Measurements from ENCODE around the gene IGSF9.

Gene IGSF9

GRCh38 chr1:159945483-159946241 is at the start of gene IGSF9:
TSS of gene IGSF9 (minus strand) at chr1:159945613. CDS start at chr1:159943454, 2,159 bp downstream.
- peak; percentile 70 for DNase-seq

GRCh38 chr1:159994896-159995295 is 49.5 kb upstream of the IGSF9 start:
- no peak for DNase-seq

- DNase-seq: no peak
These were observed 48.5 kb upstream of the IGSF9 start for GRCh38 chr1:159993911-159994310.

- peak; percentile 11 for DNase-seq
These were observed 46.7 kb upstream of the IGSF9 start for GRCh38 chr1:159992161-159992560.

- no peak for DNase-seq
These were observed 46.1 kb upstream of the IGSF9 start for GRCh38 chr1:159991513-159991912.

- no peak for DNase-seq
These were observed 44.6 kb upstream of the IGSF9 start for GRCh38 chr1:159990005-159990404.

- no peak for DNase-seq
These were observed 44.2 kb upstream of the IGSF9 start for GRCh38 chr1:159989581-159989980.

GRCh38 chr1:159988006-159988405 is 42.6 kb upstream of the IGSF9 start:
- DNase-seq: no peak

GRCh38 chr1:159987186-159987585 is 41.8 kb upstream of the IGSF9 start:
- DNase-seq: no peak

- DNase-seq: no peak
These were observed 41.1 kb upstream of the IGSF9 start for GRCh38 chr1:159986531-159986930.

GRCh38 chr1:159986093-159986492 is 40.7 kb upstream of the IGSF9 start:
- no peak for DNase-seq

- DNase-seq: no peak
These were observed 40.1 kb upstream of the IGSF9 start for GRCh38 chr1:159985473-159985872.

GRCh38 chr1:159983681-159984080 is 38.3 kb upstream of the IGSF9 start:
- no peak for DNase-seq

GRCh38 chr1:159982280-159982679 is 36.9 kb upstream of the IGSF9 start:
- no peak for DNase-seq

- DNase-seq: no peak
These were observed 36.1 kb upstream of the IGSF9 start for GRCh38 chr1:159981351-159982055.

GRCh38 chr1:159980786-159981185 is 35.4 kb upstream of the IGSF9 start:
- DNase-seq: no peak

GRCh38 chr1:159980076-159980475 is 34.7 kb upstream of the IGSF9 start:
- DNase-seq: no peak

- no peak for DNase-seq
These were observed 33.8 kb upstream of the IGSF9 start for GRCh38 chr1:159979257-159979656.

GRCh38 chr1:159978107-159978398 is 32.6 kb upstream of the IGSF9 start:
- no peak for DNase-seq

GRCh38 chr1:159977364-159978106 is 32.1 kb upstream of the IGSF9 start:
- DNase-seq: no peak

- no peak for DNase-seq
These were observed 29.0 kb upstream of the IGSF9 start for GRCh38 chr1:159974350-159974965.

GRCh38 chr1:159973350-159973940 is 28.0 kb upstream of the IGSF9 start:
- DNase-seq: no peak

All from EL (cell line).